Vagina (tissue), 2 donors: ENCODE results near the gene B3GALT5.

Source experiments
- POLR2AphosphoS5 ChIP-seq, 2 donors: sonication (generic); formaldehyde crosslinking; IDR thresholded peaks; one replicate each; pipeline ENCODE4 v1.9.0; 2017; ENCODE audit warnings: antibody characterized with exemption in 2 of 2, mild to moderate bottlenecking in 2 of 2, low read depth in 1 of 2; ENCODE audit not compliant: insufficient read depth in 1 of 2
- TF ChIP-seq, protein P1 (sequence below), 3 experiments: fragments of 450-650 bp in 2 of 3; fragments of 200-600 bp in 1 of 3; sonication (generic) in 1 of 3; IDR thresholded peaks; one replicate each; pipeline ENCODE4 v1.5.1; 2017 to 2019; ENCODE audit warnings: antibody characterized with exemption in 3 of 3, mild to moderate bottlenecking in 2 of 3, moderate library complexity in 2 of 3

DNA sequence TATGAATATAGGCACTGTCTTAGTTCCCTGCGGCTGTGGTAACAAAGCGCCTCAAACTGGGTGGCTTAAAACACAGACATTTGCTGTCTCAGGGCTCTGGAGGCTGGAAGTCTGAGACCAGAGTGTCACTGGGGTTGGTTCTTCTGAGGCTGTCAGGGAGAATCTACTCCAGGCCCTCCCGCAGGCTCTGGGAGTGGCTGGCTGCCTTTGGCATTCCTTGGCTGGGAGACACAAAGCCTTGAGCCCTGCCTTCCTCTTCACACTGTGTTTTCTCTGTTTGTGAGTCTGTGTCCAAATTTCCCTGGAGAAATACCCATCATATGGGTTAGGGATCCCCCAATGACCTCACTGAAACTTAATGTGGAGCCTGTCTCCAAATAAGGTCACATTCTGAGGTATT, 38.5 kb downstream of the B3GALT5 start:
- TF ChIP-seq, protein P1, sequence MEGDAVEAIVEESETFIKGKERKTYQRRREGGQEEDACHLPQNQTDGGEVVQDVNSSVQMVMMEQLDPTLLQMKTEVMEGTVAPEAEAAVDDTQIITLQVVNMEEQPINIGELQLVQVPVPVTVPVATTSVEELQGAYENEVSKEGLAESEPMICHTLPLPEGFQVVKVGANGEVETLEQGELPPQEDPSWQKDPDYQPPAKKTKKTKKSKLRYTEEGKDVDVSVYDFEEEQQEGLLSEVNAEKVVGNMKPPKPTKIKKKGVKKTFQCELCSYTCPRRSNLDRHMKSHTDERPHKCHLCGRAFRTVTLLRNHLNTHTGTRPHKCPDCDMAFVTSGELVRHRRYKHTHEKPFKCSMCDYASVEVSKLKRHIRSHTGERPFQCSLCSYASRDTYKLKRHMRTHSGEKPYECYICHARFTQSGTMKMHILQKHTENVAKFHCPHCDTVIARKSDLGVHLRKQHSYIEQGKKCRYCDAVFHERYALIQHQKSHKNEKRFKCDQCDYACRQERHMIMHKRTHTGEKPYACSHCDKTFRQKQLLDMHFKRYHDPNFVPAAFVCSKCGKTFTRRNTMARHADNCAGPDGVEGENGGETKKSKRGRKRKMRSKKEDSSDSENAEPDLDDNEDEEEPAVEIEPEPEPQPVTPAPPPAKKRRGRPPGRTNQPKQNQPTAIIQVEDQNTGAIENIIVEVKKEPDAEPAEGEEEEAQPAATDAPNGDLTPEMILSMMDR (IDR thresholded peaks at IDR 0.05) = no peak
- TF ChIP-seq POLR2AphosphoS5 (IDR thresholded peaks at IDR 0.05; ENCODE audit: insufficient read depth in 1 of 2, low read depth in 1 of 2) = no peak
